B cell (primary cell): ENCODE data around the gene SWAP70.

Experiments used
- CTCF ChIP-seq: fragments of 200-600 bp; IDR thresholded peaks from one replicate; pipeline ENCODE4 v1.8.0; 2022; ENCODE audit warnings: antibody characterized with exemption, mild to moderate bottlenecking
- EZH2 ChIP-seq: IDR thresholded peaks from 2 replicates; pipeline ENCODE4 v1.6.1; 2012; ENCODE audit warnings: borderline replicate concordance, low read depth, mild to moderate bottlenecking, moderate library complexity, low read length; ENCODE audit not compliant: insufficient read depth, poor library complexity, severe bottlenecking

GRCh38 chr11:9688716-9689511, 25.0 kb downstream of the SWAP70 start:
- no peak for TF ChIP-seq CTCF
- no peak for TF ChIP-seq EZH2
